Measurements from ENCODE around the gene NBR1.

DNA sequence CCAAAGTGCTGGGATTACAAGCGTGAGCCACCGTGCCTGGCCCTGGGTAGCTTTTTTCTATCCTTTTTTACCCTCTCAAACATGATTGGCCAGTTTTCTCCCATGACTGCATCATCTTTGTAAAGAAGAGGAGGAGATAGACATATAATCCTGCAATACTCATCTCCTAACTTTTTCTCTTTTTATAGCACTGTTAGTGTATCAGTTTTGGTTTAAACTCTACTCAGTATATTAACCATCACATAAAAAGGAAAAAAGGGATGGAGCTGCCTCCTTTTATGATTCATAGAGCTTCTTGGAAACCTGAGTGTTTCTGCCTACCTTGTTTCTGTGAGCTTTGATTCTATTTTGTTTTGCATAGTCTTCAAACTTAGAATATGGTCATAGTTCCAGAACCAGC, 28.6 kb downstream of the NBR1 start:
- TF ChIP-seq, protein P1, sequence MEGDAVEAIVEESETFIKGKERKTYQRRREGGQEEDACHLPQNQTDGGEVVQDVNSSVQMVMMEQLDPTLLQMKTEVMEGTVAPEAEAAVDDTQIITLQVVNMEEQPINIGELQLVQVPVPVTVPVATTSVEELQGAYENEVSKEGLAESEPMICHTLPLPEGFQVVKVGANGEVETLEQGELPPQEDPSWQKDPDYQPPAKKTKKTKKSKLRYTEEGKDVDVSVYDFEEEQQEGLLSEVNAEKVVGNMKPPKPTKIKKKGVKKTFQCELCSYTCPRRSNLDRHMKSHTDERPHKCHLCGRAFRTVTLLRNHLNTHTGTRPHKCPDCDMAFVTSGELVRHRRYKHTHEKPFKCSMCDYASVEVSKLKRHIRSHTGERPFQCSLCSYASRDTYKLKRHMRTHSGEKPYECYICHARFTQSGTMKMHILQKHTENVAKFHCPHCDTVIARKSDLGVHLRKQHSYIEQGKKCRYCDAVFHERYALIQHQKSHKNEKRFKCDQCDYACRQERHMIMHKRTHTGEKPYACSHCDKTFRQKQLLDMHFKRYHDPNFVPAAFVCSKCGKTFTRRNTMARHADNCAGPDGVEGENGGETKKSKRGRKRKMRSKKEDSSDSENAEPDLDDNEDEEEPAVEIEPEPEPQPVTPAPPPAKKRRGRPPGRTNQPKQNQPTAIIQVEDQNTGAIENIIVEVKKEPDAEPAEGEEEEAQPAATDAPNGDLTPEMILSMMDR (IDR thresholded peaks at IDR 0.05) = no peak
- TF ChIP-seq POLR2A (IDR thresholded peaks at IDR 0.05) = no peak
